Ishikawa (cell line): Measurements from ENCODE around the gene VPS4B.

Experiments used
- CEBPB ChIP-seq: IDR thresholded peaks from 2 replicates; pipeline ENCODE4 v1.6.1; 2012
- CREB1 ChIP-seq: IDR thresholded peaks from 2 replicates; pipeline ENCODE4 v1.6.1; 2012; ENCODE audit warnings: low read depth
- EGR1 ChIP-seq: IDR thresholded peaks from 2 replicates; pipeline ENCODE4 v1.6.1; 2012
- EP300 ChIP-seq: IDR thresholded peaks from 2 replicates; pipeline ENCODE4 v1.6.1; 2012; ENCODE audit warnings: borderline replicate concordance
- FOXM1 ChIP-seq: IDR thresholded peaks from 2 replicates; pipeline ENCODE4 v1.6.1; 2012; ENCODE audit warnings: low read depth, borderline replicate concordance
- NFIC ChIP-seq: IDR thresholded peaks from 2 replicates; pipeline ENCODE4 v1.6.1; 2012
- RAD21 ChIP-seq: IDR thresholded peaks from 2 replicates; pipeline ENCODE4 v1.6.1; 2012; ENCODE audit warnings: low read depth
- TAF1 ChIP-seq: IDR thresholded peaks from 2 replicates; pipeline ENCODE4 v1.6.1; 2012; ENCODE audit warnings: low read depth, mild to moderate bottlenecking
- TCF12 ChIP-seq: IDR thresholded peaks from 2 replicates; pipeline ENCODE4 v1.6.1; 2012; ENCODE audit warnings: low read depth
- TEAD4 ChIP-seq: IDR thresholded peaks from 2 replicates; pipeline ENCODE4 v1.6.1; 2012
- YY1 ChIP-seq: IDR thresholded peaks from 2 replicates; pipeline ENCODE4 v1.6.1; 2012; ENCODE audit warnings: low read depth
- TF ChIP-seq, protein P1 (sequence below): IDR thresholded peaks from 2 replicates; pipeline ENCODE4 v1.6.1; 2012; ENCODE audit warnings: low read depth, mild to moderate bottlenecking
- TF ChIP-seq, protein P2 (sequence below): IDR thresholded peaks from 2 replicates; pipeline ENCODE4 v1.6.1; 2012
- TF ChIP-seq, protein P3 (sequence below): IDR thresholded peaks from 2 replicates; pipeline ENCODE4 v1.6.1; 2012

DNA sequence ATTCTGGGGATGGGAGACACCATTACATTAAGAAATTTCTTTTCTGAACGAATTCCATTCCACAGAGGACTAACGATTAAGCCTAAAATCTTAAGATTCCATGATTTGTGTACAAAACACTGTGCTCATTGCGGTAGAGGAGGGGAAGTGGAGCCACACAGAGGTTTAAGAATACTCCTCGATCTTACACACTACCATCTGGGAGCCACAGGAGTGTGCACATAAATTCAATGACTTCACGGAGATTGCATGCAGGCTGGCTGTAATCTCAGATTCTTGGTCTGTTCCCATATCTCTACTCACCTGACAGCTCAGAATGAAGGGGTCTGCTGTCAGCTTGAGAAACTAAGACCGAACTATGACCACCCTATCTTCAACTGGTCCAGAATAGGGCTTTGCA is 762 bp downstream of the VPS4B start:
- TF ChIP-seq TAF1 (no peak), TCF12 (no peak), TEAD4 (no peak), FOXM1 (no peak), EP300 (no peak), CEBPB (no peak), EGR1 (no peak), CREB1 (no peak), NFIC (no peak), RAD21 (no peak), YY1 (no peak)
- TF ChIP-seq, protein P1, sequence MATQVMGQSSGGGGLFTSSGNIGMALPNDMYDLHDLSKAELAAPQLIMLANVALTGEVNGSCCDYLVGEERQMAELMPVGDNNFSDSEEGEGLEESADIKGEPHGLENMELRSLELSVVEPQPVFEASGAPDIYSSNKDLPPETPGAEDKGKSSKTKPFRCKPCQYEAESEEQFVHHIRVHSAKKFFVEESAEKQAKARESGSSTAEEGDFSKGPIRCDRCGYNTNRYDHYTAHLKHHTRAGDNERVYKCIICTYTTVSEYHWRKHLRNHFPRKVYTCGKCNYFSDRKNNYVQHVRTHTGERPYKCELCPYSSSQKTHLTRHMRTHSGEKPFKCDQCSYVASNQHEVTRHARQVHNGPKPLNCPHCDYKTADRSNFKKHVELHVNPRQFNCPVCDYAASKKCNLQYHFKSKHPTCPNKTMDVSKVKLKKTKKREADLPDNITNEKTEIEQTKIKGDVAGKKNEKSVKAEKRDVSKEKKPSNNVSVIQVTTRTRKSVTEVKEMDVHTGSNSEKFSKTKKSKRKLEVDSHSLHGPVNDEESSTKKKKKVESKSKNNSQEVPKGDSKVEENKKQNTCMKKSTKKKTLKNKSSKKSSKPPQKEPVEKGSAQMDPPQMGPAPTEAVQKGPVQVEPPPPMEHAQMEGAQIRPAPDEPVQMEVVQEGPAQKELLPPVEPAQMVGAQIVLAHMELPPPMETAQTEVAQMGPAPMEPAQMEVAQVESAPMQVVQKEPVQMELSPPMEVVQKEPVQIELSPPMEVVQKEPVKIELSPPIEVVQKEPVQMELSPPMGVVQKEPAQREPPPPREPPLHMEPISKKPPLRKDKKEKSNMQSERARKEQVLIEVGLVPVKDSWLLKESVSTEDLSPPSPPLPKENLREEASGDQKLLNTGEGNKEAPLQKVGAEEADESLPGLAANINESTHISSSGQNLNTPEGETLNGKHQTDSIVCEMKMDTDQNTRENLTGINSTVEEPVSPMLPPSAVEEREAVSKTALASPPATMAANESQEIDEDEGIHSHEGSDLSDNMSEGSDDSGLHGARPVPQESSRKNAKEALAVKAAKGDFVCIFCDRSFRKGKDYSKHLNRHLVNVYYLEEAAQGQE = no peak
- TF ChIP-seq, protein P2, sequence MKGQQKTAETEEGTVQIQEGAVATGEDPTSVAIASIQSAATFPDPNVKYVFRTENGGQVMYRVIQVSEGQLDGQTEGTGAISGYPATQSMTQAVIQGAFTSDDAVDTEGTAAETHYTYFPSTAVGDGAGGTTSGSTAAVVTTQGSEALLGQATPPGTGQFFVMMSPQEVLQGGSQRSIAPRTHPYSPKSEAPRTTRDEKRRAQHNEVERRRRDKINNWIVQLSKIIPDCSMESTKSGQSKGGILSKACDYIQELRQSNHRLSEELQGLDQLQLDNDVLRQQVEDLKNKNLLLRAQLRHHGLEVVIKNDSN = no peak
- TF ChIP-seq, protein P3, sequence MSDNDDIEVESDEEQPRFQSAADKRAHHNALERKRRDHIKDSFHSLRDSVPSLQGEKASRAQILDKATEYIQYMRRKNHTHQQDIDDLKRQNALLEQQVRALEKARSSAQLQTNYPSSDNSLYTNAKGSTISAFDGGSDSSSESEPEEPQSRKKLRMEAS = no peak
